Hepatocyte (in vitro differentiated cells): ENCODE data around the gene ZNF138. TPM values are rescaled to one million over a fixed set of nuclear protein-coding genes. Genes with fewer than 3 reads are reported as not detected.

Experiments
- DNase-seq: peaks from one replicate; pipeline ENCODE4 v3.0.0-alpha.2; 2016; ENCODE audit warnings: low spot score
- H2AFZ ChIP-seq: fragments of 200-600 bp; sonication (generic); 2 replicates; pipeline ENCODE4 v1.6.0; 2016; ENCODE audit warnings: antibody characterized with exemption, mild to moderate bottlenecking
- H3K27ac ChIP-seq: fragments of 200-600 bp; sonication (generic); 2 replicates; pipeline ENCODE4 v1.5.1; 2016; ENCODE audit warnings: mild to moderate bottlenecking
- H3K27me3 ChIP-seq: fragments of 200-600 bp; sonication (generic); 2 replicates; pipeline ENCODE4 v1.6.1; 2016
- H3K36me3 ChIP-seq: fragments of 200-600 bp; sonication (generic); replicated peaks from 2 replicates; pipeline ENCODE4 v1.5.1; 2016; ENCODE audit warnings: low read depth; ENCODE audit not compliant: insufficient read depth
- H3K4me1 ChIP-seq: fragments of 200-600 bp; sonication (generic); 2 replicates; pipeline ENCODE4 v1.5.1; 2016; ENCODE audit warnings: mild to moderate bottlenecking, moderate library complexity; ENCODE audit not compliant: insufficient read depth
- H3K4me2 ChIP-seq: fragments of 200-600 bp; sonication (generic); 2 replicates; pipeline ENCODE4 v1.6.0; 2016
- H3K4me3 ChIP-seq: fragments of 200-600 bp; sonication (generic); 2 replicates; pipeline ENCODE4 v1.5.1; 2016; ENCODE audit warnings: mild to moderate bottlenecking
- H3K79me2 ChIP-seq: fragments of 200-600 bp; sonication (generic); 2 replicates; pipeline ENCODE4 v1.6.0; 2017; ENCODE audit warnings: mild to moderate bottlenecking
- H3K9me2 ChIP-seq: fragments of 200-600 bp; sonication (generic); replicated peaks from 2 replicates; pipeline ENCODE4 v1.6.0; 2017; ENCODE audit warnings: mild to moderate bottlenecking; ENCODE audit not compliant: insufficient read depth
- H3K9me3 ChIP-seq: fragments of 200-600 bp; sonication (generic); 2 replicates; pipeline ENCODE4 v1.5.1; 2016; ENCODE audit warnings: low read depth, mild to moderate bottlenecking
- H4K20me1 ChIP-seq: fragments of 200-600 bp; sonication (generic); 2 replicates; pipeline ENCODE4 v1.6.0; 2016; ENCODE audit warnings: mild to moderate bottlenecking; ENCODE audit not compliant: insufficient read depth, poor library complexity, severe bottlenecking
- CTCF ChIP-seq: fragments of 200-600 bp; sonication (generic); IDR thresholded peaks from 2 replicates; pipeline ENCODE4 v1.5.1; 2016; ENCODE audit warnings: antibody characterized with exemption, mild to moderate bottlenecking; ENCODE audit not compliant: poor library complexity
- EZH2 ChIP-seq: fragments of 200-600 bp; sonication (generic); IDR thresholded peaks from 2 replicates; pipeline ENCODE4 v1.6.1; 2016; ENCODE audit warnings: antibody characterized with exemption, mild to moderate bottlenecking, borderline replicate concordance
- EZH2phosphoT487 ChIP-seq: fragments of 200-600 bp; sonication (generic); IDR thresholded peaks from one replicate; pipeline ENCODE4 v1.6.1; 2018; ENCODE audit warnings: antibody characterized with exemption, mild to moderate bottlenecking, low read depth, moderate library complexity; ENCODE audit not compliant: unreplicated experiment, severe bottlenecking
- WGBS: methylation state at CpG from one replicate; pipeline ENCODE4 v1.1.6; 2016; ENCODE audit warnings: low lambda C conversion rate; ENCODE audit errors: missing lambda C conversion rate; 5-methylcytosine and 5-hydroxymethylcytosine counted together
- polyA plus RNA-seq: library from polyadenylated mRNA; unstranded; fragments of >200 nt; fragmentation: Nextera tagmentation; extraction: Ambion mirVana; gene quantifications from 2 replicates; pipeline ENCODE4 v1.2.1, GENCODE V29; 2016
- total RNA-seq: library from RNA; depleted of rRNA; stranded (reverse); fragments of >200 nt; gene quantifications from 2 replicates; pipeline ENCODE4 v1.2.3, GENCODE V29; 2014

Gene ZNF138
- total RNA-seq (9.6 and 10.4 TPM in 2 replicates), polyA plus RNA-seq (3.8 and 5.3 TPM in 2 replicates)

GRCh38 chr7:64794171-64794844 lies at the start of gene ZNF138:
TSS of gene ZNF138 (plus strand) at chr7:64794428. CDS start at chr7:64794569, 141 bp downstream.
- Histone ChIP-seq H3K9me2 (no peaks in the 10 kb centered on the region), H3K36me3 (no peaks in the 10 kb centered on the region), H3K4me3 (peak within 1 kb of the TSS; percentile 28), H2AFZ (peak within 1 kb of the TSS; percentile 57), H3K9me3 (no peaks in the 10 kb centered on the region), H3K27me3 (no peaks in the 10 kb centered on the region), H4K20me1 (no peaks in the 10 kb centered on the region), H3K79me2 (peaks cover 41% of the 10 kb centered on the region), H3K4me2 (peak within 1 kb of the TSS; percentile 88), H3K4me1 (peaks cover 4% of the 10 kb centered on the region), H3K27ac (peak within 1 kb of the TSS; percentile 89)
- TF ChIP-seq EZH2phosphoT487 (no peak), CTCF (peak; percentile 7)
- 2% methylated on average over 32 of the region's 32 CpGs for WGBS
- DNase-seq, result peak; percentile 97

- H3K4me1 ChIP-seq, result no peaks in the 10 kb centered on the region
- no peak overlapping the region for H3K27ac ChIP-seq
- no peaks in the 10 kb centered on the region for H3K79me2 ChIP-seq
- H3K27me3 ChIP-seq, result no peaks in the 10 kb centered on the region
- no peaks in the 10 kb centered on the region for H3K9me2 ChIP-seq
- no peak overlapping the region for H3K4me3 ChIP-seq
- H3K4me2 ChIP-seq, result no peak overlapping the region
- H4K20me1 ChIP-seq, result no peaks in the 10 kb centered on the region
- no peaks in the 10 kb centered on the region for H3K36me3 ChIP-seq
- TF ChIP-seq EZH2 (no peak), CTCF (no peak)
- no peak overlapping the region for H2AFZ ChIP-seq
- WGBS, result 67% methylated on average over 4 of the region's 4 CpGs
- no peaks in the 10 kb centered on the region for H3K9me3 ChIP-seq
- no peak for DNase-seq
Observed at GRCh38 chr7:64744680-64745079, 49.5 kb upstream of the ZNF138 start.

- H3K79me2 ChIP-seq, result no peaks in the 10 kb centered on the region
- H3K27me3 ChIP-seq, result no peaks in the 10 kb centered on the region
- no peaks in the 10 kb centered on the region for H3K9me2 ChIP-seq
- no peak overlapping the region for H3K4me3 ChIP-seq
- no peak overlapping the region for H2AFZ ChIP-seq
- DNase-seq, result no peak
- H3K36me3 ChIP-seq, result no peaks in the 10 kb centered on the region
- H3K27ac ChIP-seq, result no peak overlapping the region
- no peaks in the 10 kb centered on the region for H4K20me1 ChIP-seq
- H3K4me1 ChIP-seq, result no peaks in the 10 kb centered on the region
- TF ChIP-seq CTCF (no peak), EZH2 (no peak), EZH2phosphoT487 (no peak)
- no peaks in the 10 kb centered on the region for H3K9me3 ChIP-seq
- no peak overlapping the region for H3K4me2 ChIP-seq
Observed at GRCh38 chr7:64747802-64748201, 46.4 kb upstream of the ZNF138 start.
